GM18520 (cell line): ENCODE results near the gene CIB1.
"Not testable (repeated sequence)": the region's sequence is repeated elsewhere in the genome, so short reads cannot be mapped to it uniquely, and the experiment has no call there.

Experiments used
- ATAC-seq: cut with Tn5 transposase; IDR thresholded peaks from one replicate; pipeline ENCODE4 v1.9.1; 2021; ENCODE audit not compliant: unreplicated experiment

The CIB1 gene

DNA sequence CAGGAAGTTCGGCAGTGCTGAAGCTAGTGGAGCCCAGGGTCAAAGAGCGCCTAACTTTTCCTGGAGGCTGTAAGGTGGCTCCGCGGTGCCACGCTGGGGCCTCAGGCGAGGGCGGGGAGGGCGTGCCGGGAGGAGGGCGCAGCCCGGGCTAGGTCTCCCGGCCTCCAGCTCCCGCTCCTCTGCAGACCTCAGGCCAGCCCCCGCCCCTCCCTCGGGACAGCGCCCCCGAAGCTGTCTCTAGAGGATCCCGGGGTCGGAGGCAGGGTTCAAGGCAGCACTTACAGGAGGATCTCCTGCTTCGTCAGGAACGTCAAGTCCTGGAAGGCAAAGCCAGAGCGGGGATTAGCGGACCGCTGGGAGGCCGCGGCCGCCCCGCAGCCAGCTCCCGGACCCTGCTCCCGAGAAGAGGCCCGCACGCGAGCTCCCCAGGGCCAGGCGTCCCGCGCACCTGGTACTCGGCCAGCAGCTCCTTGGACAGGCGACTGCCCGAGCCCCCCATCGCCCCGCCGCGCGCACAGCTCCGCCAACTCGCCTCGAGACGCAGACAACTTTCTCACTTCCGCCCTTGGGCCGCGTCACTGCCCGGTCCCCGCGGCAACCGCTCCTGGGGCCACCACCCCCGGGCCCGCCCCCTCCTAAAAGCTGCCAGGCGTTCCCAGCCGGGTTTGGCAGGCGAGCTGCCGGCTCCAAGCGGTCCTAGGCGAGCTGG lies at the start of gene CIB1:
TSS of gene CIB1 (minus strand) at position 555 of the 709 bp plus-strand sequence. CDS start at position 499, 56 bp downstream.
- peak; percentile 76 for ATAC-seq

DNA sequence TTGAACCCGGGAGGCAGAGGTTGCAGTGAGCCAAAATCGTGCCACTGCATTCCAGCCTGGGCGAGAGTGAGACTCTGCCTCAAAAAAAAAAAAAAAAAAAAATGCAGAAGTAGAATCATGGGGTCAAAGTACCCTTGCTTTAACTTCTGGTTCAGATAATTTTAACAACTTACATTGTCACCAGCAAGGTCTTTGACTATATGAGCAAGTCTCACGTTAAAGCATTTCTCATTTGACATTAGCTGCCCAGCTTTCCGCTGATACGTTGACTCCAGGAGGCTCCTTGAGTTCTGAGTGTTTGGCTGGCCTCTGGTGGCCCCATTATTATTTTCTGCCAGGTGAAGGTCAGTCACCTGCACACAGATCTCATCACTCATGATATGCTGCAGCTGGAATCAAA lies 47.9 kb upstream of the CIB1 start:
- not testable (repeated sequence) for ATAC-seq

DNA sequence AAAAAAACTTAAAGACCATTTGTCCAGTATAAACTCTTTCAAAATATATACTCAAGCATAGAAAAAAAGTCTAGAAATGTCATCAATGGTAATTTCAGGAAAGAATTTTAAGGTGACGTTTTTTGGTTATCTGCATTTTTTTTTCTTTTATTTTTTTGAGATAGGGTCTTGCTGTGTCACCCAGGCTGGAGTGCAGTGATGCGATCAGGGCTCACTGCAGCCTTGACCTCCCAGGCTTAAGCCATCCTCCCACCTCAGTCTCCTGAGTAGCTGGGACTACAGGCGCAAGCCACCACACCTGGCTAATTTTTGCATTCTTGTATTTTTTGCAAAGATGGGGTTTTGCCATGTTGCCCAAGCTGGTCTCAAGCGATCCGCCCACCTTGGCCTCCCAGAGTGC lies 47.0 kb upstream of the CIB1 start:
- not testable (repeated sequence) for ATAC-seq

DNA sequence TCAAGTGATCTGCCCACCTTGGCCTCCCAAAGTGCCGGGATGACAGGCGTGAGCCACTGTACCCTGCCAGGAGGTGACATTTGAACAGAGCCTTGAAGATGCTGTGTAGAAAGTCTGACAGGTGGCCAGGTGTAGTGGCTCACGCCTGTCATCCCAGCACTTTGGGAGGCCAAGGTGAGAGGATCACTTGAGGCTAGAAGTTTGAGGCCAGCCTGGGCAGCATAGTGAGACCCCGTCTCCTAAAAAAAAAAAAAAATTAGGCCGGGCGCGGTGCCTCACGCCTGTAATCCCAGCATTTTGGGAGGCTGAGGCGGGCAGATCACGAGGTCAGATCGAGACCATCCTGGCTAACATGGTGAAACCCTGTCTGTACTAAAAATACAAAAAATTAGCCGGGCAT lies 44.7 kb upstream of the CIB1 start:
- ATAC-seq = not testable (repeated sequence)

DNA sequence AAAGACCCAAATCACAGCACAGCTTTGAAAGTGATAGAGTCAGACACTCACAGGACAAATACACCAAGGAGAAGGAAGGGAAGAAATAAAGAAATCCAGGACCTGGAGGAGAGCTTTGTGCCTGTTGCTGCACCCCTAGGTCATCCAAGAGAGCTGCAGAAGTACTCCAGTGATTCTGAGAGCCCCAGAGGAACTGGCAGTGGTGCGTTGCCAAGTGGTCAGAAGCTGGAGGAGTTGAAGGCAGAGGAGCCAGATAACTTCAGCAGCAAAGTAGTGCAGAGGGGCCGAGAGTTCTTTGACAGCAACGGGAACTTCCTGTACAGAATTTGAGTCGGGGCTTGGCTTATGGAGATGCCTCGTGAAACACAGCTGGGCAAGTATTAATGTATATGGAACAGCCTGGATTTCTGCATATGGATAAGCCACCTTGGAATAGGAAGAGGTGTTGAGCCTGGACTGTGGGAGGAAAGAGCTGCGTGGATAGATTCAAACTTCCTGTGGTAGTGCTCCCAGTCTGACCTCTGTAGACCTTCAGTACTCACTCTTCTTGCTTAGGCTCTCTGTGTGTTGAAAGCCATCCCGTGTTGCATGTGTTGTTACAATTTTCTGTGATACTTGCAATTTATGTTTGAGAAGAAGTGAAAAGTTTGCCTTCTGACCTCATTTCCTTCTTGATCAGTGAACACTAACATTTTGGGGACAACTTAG lies 37.9 kb upstream of the CIB1 start:
- no peak for ATAC-seq

DNA sequence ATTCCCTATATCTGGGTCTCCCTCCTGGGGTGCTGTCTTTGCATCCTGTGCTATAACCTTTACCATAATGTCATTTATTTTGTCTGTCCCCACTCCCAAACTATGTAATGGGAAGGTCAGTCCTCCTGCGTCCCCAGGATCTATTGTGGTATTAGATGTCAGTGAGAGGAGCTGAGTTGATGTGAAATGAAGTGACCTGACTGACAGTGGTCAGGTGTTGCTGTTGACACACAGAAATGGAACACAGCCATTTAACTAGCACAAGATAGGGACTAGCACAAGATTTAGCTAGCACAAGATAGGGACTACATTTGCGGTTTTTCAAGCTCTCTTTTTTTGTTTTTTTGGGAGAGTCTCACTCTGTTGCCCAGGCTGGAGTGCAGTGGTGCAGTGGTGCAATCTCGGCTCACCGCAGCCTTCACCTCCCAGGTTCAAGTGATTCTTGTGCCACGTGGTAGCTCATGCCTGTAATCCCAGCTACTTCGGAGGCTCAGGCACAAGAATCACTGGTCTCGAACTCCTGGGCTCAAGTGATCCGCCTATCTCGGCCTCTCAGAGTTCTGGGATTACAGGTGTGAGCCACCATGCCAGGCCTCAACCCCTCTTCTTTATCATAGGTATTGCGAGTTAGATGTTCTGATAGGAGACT lies 36.9 kb upstream of the CIB1 start:
- ATAC-seq = no peak

DNA sequence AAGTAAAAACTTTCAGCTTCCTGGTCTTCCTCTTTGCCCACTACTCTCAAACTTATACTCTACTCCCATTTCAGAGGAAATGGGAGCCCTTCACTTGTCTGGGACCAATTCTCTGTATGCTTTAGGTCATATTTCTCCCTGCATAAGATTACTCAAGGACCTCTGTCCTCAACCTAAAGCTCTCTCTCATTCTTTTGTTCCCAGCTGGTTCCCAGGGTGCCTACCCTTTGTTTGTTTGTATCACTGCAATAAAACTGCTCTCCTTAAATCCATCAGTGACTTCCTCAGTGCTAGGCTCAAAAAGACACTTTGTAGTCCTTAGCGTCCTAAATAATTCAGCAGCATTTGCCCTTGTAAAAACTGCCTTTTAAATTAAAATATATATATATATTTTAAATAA lies 34.7 kb upstream of the CIB1 start:
- ATAC-seq = no peak

DNA sequence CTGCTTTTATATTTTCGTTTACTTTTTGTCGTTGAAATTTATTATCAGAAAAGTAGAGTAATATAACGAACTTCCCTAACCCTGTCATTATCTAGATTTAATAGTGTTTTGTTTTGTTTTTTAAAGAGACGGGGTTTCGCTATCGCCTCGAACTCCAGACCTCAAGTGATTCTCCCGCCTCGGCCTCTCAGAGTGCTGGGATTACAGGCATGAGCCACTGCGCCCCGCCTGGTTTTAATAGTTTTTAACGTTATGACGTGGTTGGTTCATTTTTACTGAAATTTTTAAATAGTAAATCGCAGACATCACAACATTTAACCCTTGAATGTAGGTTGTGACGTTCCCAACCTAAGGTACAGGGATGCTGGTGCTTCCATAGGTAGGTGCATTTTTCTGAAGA lies 32.7 kb upstream of the CIB1 start:
- ATAC-seq = no peak

DNA sequence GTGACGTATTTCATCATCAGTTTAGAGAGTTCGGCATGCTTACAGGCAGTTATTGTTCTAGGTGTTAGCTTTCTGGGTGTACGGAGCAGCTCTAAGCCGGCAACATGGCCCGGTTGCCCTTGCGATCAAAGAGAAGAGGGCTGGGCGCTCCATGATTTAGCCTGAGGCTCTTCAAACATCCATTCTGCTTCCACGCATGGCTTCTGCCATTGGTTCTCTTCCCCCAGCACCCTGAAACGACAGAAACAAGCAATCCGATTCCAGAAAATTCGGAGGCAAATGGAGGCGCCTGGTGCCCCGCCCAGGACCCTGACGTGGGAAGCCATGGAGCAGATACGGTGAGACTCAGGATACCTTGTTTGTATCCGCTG lies 32.3 kb upstream of the CIB1 start:
- ATAC-seq = no peak

DNA sequence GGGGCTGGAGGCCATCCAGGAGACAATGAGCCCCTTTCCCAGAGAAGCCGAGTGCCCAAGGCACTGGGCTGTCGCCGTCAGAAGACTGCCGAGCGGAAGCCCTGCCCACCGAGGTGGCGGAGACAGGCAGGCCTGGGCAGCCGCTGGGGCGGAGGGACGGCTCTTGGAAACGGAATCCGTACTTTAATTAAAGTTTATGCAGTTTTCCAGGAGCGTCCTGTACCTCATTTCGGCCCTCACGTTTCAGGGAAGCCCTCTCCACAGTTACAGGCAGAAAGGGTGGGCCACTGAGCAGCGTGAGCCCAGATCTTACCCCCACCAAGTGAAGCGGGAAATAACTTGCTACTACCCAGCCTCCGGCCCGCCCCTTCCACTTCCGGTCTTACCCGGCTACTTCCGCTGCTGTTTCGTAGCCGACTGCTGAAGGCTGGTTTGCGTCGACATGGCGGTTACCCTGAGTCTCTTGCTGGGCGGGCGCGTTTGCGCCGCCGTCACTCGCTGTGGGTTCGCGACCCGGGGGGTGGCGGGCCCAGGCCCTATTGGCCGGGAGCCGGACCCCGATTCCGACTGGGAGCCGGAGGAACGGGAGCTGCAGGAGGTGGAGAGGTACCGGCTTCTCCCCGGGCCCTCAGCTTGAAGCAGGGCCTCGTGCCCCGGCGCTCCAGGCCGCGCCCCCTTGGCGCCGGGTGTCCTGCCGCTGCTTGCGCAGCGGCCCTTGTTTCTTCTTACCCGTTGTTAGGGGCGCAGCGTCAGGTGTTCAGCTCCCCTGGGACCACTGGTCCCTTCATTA lies 31.7 kb upstream of the CIB1 start, which contains the start of gene NGRN:
TSS of gene NGRN (plus strand) at position 402 of the 790 bp plus-strand sequence. CDS start at position 443, 41 bp downstream.
- ATAC-seq = peak; percentile 83

DNA sequence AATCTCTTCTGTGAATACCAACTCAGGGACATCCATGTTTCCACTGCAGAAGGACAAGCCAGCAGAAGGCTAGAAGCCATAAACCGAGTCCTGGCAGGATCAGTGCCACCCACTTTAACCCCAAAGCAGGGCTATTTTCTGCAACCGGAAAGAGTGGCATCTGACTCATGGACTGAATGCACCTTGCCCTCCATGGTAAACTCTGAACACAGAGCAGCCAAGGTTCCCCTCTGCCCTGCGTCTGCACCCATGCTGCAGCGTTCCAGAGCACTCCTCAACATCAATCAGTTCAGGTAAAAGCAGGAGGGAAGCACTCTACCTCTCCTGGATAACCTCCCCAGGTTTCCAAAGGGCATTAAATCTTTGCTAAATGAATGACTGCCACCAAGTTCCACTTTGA lies 30.9 kb upstream of the CIB1 start:
- no peak for ATAC-seq

DNA sequence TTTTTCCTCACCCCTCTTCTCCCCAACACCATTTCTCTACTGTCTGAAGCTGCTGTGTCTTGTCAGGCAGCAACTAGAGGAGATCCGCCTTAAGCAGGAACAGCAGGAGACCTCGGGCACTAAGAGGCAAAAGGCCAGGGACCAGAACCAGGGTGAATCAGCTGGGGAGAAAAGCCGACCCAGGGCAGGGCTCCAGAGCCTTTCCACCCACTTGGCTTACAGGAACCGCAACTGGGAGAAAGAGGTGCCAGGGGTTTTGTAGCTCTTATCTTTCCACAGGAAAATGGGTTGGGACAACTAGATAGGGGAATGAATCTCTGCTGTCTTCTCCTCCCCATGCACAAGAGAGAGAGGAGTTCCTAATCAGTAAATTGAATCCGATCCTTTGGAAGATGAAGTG lies 28.7 kb upstream of the CIB1 start:
- no peak for ATAC-seq

DNA sequence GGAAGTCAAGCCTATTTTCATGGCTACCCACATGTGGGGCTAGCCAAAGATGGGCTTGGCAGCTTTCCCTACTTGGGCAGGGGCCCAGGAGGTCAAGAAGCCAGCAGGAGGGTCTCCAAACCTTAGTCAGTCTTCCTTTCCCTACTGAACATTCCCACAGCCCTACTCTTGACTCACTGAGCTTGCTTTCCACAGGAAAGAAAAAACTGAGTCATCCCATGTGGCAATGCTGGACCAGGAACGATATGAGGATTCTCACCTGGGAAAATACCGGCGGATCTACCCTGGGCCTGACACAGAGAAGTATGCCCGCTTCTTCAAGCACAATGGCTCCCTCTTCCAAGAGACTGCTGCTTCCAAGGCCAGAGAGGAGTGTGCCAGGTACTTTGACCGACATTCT lies 28.1 kb upstream of the CIB1 start:
- ATAC-seq = no peak

DNA sequence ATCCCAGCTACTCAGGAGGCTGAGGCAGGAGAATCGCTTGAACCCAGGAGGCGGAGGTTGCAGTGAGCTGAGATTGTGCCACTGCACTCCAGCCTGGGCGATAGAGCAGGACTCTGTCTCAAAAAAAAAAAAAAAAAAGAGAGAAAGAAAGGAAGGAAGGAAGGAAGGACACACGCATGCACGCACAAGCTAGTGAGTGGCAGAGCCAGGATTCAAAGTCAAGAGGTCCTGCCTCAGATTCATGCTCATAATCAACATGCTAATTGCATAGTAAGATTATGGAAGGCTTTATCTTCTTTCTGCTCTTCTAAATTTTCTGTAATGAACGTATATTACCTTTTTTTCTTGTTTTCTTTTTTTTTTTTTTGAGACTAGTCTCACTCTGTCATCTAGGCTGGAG lies 27.0 kb upstream of the CIB1 start:
- ATAC-seq = not testable (repeated sequence)

DNA sequence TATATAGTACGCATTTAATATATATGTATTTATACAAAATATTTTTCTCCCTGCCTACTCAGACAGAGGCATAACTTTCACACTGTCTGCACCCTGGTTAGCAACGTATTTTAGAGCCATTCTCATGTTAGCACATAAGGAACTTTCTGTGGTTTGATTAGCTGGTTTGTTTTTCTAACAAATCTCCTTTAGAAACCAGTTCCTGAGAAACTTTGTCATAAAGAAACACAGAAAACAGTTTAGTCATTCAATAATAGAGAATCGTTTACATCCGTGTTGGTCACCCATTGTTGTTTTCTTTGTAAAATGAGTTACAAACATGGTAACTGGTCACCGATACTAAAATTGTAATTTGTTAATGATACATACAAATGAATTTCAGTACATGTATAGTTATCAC lies 25.8 kb upstream of the CIB1 start:
- ATAC-seq = peak; percentile 73

DNA sequence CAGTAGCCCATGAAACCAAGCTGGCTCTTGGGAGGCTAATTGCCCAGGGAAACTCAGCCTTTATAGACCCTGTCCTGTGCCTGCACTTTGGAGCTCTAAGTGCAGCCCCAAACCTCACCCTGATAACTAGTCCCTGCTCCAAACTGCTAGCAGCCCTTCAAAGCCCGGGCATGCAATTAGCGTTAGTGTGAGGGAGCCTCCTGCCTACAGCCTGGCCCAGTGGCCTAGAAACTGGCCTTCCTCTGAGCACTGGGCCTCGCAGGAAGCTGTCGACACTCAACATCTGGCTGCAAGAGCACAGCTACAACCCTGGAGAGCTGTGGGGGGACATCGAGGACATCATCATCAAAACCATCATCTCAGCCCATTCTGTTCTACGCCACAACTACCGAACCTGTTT lies 24.0 kb upstream of the CIB1 start:
- no peak for ATAC-seq

DNA sequence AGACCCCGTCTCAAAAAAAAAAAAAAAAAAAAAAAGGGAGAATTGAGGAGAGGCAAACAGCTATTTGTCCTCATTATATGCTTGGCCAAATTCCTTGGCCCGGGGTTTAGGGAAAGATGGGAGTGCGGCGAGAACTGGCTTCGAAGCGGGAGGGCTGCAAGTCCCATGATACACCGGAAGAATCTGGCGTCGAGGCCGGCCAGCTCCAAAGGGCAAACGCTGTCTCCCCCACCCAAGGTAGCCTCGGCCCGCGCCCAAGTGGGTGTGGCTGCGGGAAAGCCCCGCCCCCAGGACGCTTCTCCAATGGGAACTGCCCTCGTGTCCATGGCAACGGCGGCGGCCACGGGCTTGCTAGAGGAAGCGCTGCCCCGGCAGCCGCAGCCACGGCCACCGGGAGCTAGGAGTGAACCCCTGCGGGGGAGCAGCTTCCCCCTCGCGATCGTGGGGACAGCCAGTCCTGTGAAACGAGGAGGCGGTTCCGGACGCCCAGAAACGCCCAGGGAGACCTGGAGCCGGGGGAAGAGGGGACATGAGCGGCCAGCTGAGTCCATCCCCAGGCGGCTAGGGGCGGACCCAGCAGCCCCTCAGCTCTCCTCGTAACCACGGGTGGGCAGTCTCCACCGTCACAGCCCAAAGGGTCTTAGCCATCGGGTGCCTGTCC lies 15.6 kb upstream of the CIB1 start, which contains the start of gene TTLL13:
TSS of gene TTLL13 (plus strand) at position 354 of the 661 bp plus-strand sequence. CDS start 1,075 bp downstream, outside the sequence.
- peak; percentile 43 for ATAC-seq

DNA sequence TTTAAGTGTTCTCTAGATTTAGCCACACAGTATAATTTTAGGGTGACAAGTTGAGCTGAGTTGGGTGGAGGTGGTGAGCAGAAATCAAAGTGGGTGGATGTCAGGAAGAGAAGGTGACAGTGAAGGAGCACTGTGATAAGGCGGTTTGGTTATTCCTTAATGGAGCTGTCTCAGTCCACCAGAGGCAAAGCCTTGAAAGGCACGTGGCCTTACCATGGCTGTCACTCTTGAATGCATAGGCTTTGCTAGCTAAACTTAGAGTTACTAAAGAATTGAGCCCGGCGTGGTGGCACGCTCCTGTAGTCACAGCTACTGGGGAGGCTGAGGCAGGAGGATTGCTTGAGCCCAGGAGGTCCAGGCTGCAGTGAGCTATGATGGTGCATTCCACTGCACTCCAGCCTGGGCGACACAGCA lies 15.1 kb upstream of the CIB1 start:
- ATAC-seq = no peak

DNA sequence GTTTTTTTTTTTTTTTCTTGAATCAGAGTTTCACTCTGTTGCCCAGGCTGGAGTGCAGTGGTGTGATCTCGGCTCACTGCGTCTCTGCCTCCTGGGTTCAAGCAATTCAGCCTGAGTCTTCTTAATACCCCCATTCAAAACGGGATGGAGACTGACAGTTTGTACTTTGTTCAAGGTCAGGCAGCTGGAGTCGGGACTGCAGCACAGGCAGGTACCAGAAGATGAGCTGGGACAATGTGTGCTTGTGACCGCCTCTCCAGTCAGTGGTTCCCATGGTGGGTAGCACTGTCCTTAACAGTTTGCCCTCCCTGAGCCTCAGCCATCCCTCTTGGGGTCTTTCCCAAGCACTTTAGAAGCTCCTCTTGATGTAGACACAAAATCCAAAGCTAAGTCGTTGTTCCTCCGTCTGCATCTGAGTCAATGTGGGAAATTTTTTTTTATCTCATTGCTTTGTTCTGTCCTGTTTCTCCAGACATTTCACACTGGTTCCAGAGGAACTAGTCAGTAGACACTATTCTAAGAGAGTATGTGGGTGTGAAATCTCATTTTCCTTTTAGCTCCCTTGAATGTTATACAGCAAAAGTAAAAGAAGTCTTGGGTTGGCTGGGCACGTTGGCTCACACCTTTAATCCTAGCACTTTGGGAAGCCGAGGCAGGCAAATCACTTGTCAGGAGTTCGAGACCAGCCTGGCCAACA lies 10.3 kb upstream of the CIB1 start:
- no peak for ATAC-seq
